ENCODE measurements around the gene SEC14L6.

Gene SEC14L6

GRCh38 chr22:30491381-30491780, 55.2 kb downstream of the SEC14L6 start:
- no peak for DNase-seq

DNA sequence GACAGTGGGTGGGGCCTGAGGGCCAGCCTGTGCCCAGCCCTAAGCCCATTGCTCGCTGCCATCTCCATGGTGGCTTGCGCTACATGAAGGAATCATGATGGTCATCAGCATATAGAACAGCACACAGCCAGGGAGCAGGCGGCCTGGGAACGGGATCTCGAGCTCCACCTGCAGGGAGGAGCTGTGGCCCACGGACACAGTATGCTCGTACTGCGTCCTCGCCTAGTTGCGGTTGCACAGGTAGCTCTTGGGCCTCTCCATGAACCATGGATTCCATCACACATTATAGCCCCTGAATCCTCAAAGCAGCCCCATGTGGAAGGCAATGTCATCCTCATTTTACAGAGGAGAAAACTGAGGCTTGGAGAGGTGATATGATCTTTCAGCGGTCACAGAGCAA, 56.1 kb downstream of the SEC14L6 start:
- DNase-seq, result no peak

- DNase-seq, result no peak
Measured at GRCh38 chr22:30488121-30488520, 58.4 kb downstream of the SEC14L6 start.

GRCh38 chr22:30486661-30487115, 59.9 kb downstream of the SEC14L6 start:
- no peak for DNase-seq

- no peak for DNase-seq
Measured at GRCh38 chr22:30486118-30486517, 60.4 kb downstream of the SEC14L6 start.

DNA sequence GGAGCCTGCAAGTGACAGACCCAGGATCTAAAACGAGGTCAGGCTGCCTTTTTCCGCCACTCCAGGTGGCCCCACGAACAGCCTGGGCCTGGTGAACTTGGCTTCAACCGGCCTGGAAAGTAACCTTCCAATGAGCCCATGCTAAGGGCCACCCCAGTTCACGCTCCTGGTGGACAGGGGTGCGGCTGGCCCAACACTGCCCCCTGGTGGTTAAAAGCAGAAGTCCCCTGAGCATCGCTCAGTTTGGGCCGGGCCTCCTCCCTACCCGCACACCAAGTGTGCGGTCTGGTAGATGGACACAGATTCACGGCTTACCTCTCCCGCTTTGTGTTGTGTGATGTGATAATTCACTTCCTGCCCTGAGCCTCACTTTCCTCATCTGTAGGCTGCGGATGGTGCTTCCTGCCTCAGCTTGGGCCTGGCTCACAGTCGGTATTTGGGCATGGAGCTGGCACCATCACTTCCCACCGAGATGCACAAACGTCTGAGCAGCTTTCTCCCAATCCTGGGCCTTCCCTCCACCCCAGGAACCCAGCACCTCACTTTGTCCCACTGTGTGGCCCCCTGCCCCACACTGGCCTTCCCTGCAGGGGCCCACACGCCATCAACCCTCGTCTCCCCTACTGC, 61.1 kb downstream of the SEC14L6 start:
- DNase-seq, result no peak

DNA sequence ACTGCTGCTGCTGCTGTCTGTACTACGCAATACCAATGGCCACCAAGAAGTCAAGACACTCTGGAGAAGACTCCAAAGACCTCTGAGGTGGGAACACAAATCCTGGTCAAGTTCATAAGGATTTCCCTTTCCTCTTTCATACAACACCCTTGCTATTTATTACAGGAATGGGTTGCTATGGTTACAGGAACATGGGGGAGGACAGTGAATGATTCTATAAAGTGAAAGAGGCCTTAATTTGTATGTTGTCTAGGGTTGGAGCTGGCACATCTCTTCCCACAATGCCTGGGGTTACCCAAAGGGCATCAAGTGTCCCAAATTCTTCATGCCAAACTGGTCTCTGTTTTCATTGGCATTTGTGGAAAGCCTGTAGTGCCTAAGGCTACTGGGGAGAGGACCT, 63.4 kb downstream of the SEC14L6 start:
- no peak for DNase-seq

- no peak for DNase-seq
Measured at GRCh38 chr22:30481711-30482110, 64.8 kb downstream of the SEC14L6 start.

- no peak for DNase-seq
Measured at GRCh38 chr22:30479981-30480380, 66.6 kb downstream of the SEC14L6 start.

- DNase-seq, result no peak
Measured at GRCh38 chr22:30474683-30475424, 71.7 kb downstream of the SEC14L6 start.

- no peak for DNase-seq
Measured at GRCh38 chr22:30474121-30474520, 72.4 kb downstream of the SEC14L6 start.

DNA sequence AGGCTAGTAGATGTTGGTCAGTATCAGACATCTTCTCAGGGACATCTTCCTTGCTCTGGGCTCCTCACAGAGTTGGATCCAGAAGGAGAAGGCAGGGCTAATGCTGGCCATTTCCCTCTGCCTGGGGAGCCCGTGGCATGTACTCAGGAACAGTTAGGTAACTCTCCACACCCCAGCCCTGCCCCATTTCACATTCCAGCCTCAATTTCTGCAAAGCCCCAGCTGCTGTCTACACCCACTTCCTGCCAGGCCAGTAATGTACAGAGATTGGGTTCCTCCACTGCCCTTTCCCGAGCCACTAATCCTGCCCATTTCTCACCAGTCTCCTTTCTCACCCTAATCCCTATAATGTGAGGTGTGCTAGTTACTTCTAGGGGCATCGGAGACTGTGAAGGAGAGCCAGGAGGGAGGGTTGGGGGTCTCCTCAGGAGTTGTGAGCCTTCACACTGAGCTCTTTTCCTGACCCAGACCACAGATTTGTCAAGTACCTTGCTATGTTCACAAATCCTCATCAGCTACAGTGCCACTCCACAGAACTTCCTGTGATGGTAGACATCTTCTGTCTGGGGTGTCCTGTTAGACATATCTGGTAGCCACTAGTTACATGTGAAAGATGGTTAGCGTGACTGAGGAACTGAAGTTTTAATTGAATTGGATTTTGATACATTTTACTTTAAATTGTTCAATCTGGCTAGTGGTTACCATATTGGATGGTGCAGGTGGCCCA, 73.4 kb downstream of the SEC14L6 start:
- DNase-seq, result no peak

All from GF-D8 (cell line).